NB4 (cell line): ENCODE data around the gene RPS5.

Experiments used
- CTCF ChIP-seq: IDR thresholded peaks from one replicate; pipeline ENCODE4 v1.5.1; 2012; ENCODE audit warnings: low read depth, low read length
- MYC ChIP-seq: IDR thresholded peaks from 2 replicates; pipeline ENCODE4 v1.6.1; 2011; ENCODE audit warnings: low read depth, low read length
- POLR2A ChIP-seq: IDR thresholded peaks from 2 replicates; pipeline ENCODE4 v1.6.1; 2011; ENCODE audit warnings: mild to moderate bottlenecking; ENCODE audit not compliant: insufficient read length; ENCODE audit errors: extremely low read depth
- TF ChIP-seq, protein P1 (sequence below): IDR thresholded peaks from 2 replicates; pipeline ENCODE4 v1.6.1; 2011; ENCODE audit warnings: low read depth, low read length

- no peak for TF ChIP-seq CTCF
- TF ChIP-seq, protein P1, sequence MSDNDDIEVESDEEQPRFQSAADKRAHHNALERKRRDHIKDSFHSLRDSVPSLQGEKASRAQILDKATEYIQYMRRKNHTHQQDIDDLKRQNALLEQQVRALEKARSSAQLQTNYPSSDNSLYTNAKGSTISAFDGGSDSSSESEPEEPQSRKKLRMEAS = no peak
- TF ChIP-seq POLR2A = no peak
- no peak for TF ChIP-seq MYC
These were observed 4.0 kb upstream of the RPS5 start for GRCh38 chr19:58382997-58383603.
